GM12878 (cell line): ENCODE data around the gene UMAD1. TPM values are rescaled to one million over a fixed set of nuclear protein-coding genes. Genes with fewer than 3 reads are reported as not detected.

Source experiments
- ATAC-seq: fragments of 200-7000 bp; cut with Tn5 transposase; 3 replicates; pipeline ENCODE4 v1.9.1; 2020; ENCODE audit warnings: mild to moderate bottlenecking, moderate library complexity
- BruUV-seq: library from RNA; stranded (reverse); fragments of 400-500 nt; replicated peaks from 2 replicates; lab custom pipeline; 2021; lab: Mats Ljungman, UMichigan
- CTCF ChIA-PET: fragments of 300-600 bp; sonication (Branson Sonifier 250); formaldehyde crosslinking; extraction: SDS; loops from one replicate; lab custom pipeline; 2021; ENCODE audit warnings: inconsistent platforms; lab: Yijun Ruan, JAX
- POLR2A ChIA-PET: fragments of 350-600 bp; formaldehyde crosslinking; extraction: SDS; loops from one replicate; lab custom pipeline; 2021; ENCODE audit warnings: inconsistent platforms; lab: Charles Lee
- RAD21 ChIA-PET: fragments of 300-600 bp; sonication (Branson Sonifier 250); formaldehyde crosslinking; loops from one replicate; lab custom pipeline; 2023; ENCODE audit warnings: antibody characterized with exemption; ENCODE audit not compliant: unreplicated experiment; lab: Charles Lee
- SMC1A ChIA-PET: fragments of 300-600 bp; sonication (Branson Sonifier 250); formaldehyde crosslinking; loops from one replicate; lab custom pipeline; 2023; ENCODE audit not compliant: unreplicated experiment, uncharacterized antibody; lab: Charles Lee
- DNase-seq: peaks from one replicate; pipeline ENCODE4 v3.0.0-alpha.2; 2011; ENCODE audit warnings: low read depth, low spot score
- FAIRE-seq: peaks from 3 replicates; lab custom pipeline; 2011; peaks lifted over from hg19 to GRCh38; lab: Jason Lieb, UNC
- H2AFZ ChIP-seq: 2 replicates; pipeline ENCODE4 v1.6.0; 2011; ENCODE audit warnings: low read depth, low read length, control low read depth; ENCODE audit not compliant: control insufficient read depth
- H3K27ac ChIP-seq: 2 replicates; pipeline ENCODE4 v1.5.1; 2011; ENCODE audit warnings: control low read depth; ENCODE audit not compliant: control insufficient read depth, insufficient read depth
- H3K27me3 ChIP-seq, 2 experiments: replicated peaks in 1 of 2; 2 replicates each; pipeline versions ENCODE4 v1.6.0 to v1.6.1; 2011; ENCODE audit warnings: low read length in 1 of 2; ENCODE audit not compliant: control insufficient read depth in 2 of 2, insufficient read depth in 2 of 2
- H3K36me3 ChIP-seq, 2 experiments: 2 replicates each; pipeline ENCODE4 v1.5.1; 2011; ENCODE audit warnings: low read length in 1 of 2; ENCODE audit not compliant: control insufficient read depth in 2 of 2, insufficient read depth in 2 of 2
- H3K4me1 ChIP-seq: 2 replicates; pipeline ENCODE4 v1.6.1; 2011; ENCODE audit warnings: mild to moderate bottlenecking, low read length, moderate library complexity, mixed read lengths; ENCODE audit not compliant: control insufficient read depth, insufficient read depth
- H3K4me2 ChIP-seq: 2 replicates; pipeline ENCODE4 v1.6.0; 2011; ENCODE audit warnings: control low read depth; ENCODE audit not compliant: control insufficient read depth, insufficient read depth
- H3K4me3 ChIP-seq: fragments of 200-600 bp; sonication (generic); 2 replicates; pipeline ENCODE4 v1.5.1; 2016
- H3K79me2 ChIP-seq: 2 replicates; pipeline ENCODE4 v1.6.0; 2011; ENCODE audit warnings: low read length; ENCODE audit not compliant: control insufficient read depth, insufficient read depth
- H3K9ac ChIP-seq: 2 replicates; pipeline ENCODE4 v1.8.0; 2011; ENCODE audit warnings: low read length, control low read depth, mixed read lengths; ENCODE audit not compliant: control insufficient read depth, insufficient read depth
- H3K9me3 ChIP-seq: replicated peaks from 3 replicates; pipeline ENCODE4 v1.5.1; 2011; ENCODE audit warnings: mild to moderate bottlenecking, low read length; ENCODE audit not compliant: control insufficient read depth, insufficient read depth
- H4K20me1 ChIP-seq: 2 replicates; pipeline ENCODE4 v1.6.0; 2011; ENCODE audit not compliant: control insufficient read depth, insufficient read depth
- CBX3 ChIP-seq: fragments of 200-600 bp; sonication (generic); IDR thresholded peaks from 2 replicates; pipeline ENCODE4 v1.6.1; 2016; ENCODE audit warnings: low read depth, borderline replicate concordance
- HCFC1 ChIP-seq: fragments of 150-350 bp; IDR thresholded peaks from 2 replicates; pipeline ENCODE4 v1.6.1; 2014; ENCODE audit warnings: low read length
- MEF2B ChIP-seq: fragments of 450-650 bp; IDR thresholded peaks from 2 replicates; pipeline ENCODE4 v1.6.1; 2018; ENCODE audit warnings: mild to moderate bottlenecking, moderate library complexity; ENCODE audit not compliant: partially characterized antibody, poor library complexity, severe bottlenecking
- NFIC ChIP-seq: IDR thresholded peaks from 2 replicates; pipeline ENCODE4 v1.6.1; 2012; ENCODE audit warnings: low read depth, mild to moderate bottlenecking, inconsistent platforms, low read length, moderate library complexity
- RAD21 ChIP-seq: IDR thresholded peaks from 2 replicates; pipeline ENCODE4 v1.6.1; 2011; ENCODE audit warnings: mild to moderate bottlenecking, low read depth, low read length, moderate library complexity; ENCODE audit not compliant: insufficient read depth
- SMAD1 ChIP-seq: fragments of 450-650 bp; IDR thresholded peaks from 2 replicates; pipeline ENCODE4 v1.6.1; 2018; ENCODE audit warnings: mild to moderate bottlenecking, low read depth; ENCODE audit not compliant: partially characterized antibody
- SMAD5 ChIP-seq: IDR thresholded peaks from 2 replicates; pipeline ENCODE4 v1.6.1; 2016; ENCODE audit warnings: antibody characterized with exemption, low read depth
- USF1 ChIP-seq: IDR thresholded peaks from 2 replicates; pipeline ENCODE4 v1.6.1; 2011; ENCODE audit warnings: borderline replicate concordance, low read depth, mild to moderate bottlenecking, moderate library complexity, mixed read lengths, low read length; ENCODE audit not compliant: insufficient read depth; ENCODE audit errors: extremely low read length
- ZSCAN29 ChIP-seq: fragments of 450-650 bp; IDR thresholded peaks from 2 replicates; pipeline ENCODE4 v1.6.1; 2017; ENCODE audit warnings: mild to moderate bottlenecking, moderate library complexity
- WGBS: methylation state at CpG from one replicate; pipeline ENCODE4 v1.1.6; 2016; ENCODE audit warnings: low lambda C conversion rate; ENCODE audit not compliant: insufficient replicate concordance, insufficient coverage; ENCODE audit errors: missing lambda C conversion rate; 5-methylcytosine and 5-hydroxymethylcytosine counted together
- in situ Hi-C: fragments of 300-500 bp; cut with MboI; formaldehyde crosslinking; loops from 9 replicates; pipeline ENCODE4 v1.14.3; 2018; ENCODE audit warnings: mixed read lengths
- intact Hi-C: fragments of 100-400 bp; cut with micrococcal nuclease; formaldehyde crosslinking; loops from one replicate; pipeline ENCODE4 v1.14.2; 2022; ENCODE audit not compliant: unreplicated experiment
- polyA plus RNA-seq, 11 experiments: library from polyadenylated mRNA; depleted of rRNA in 4 of 11; unstranded in 6 of 11; stranded (reverse) in 5 of 11; fragments of >200 nt; fragmentation: Nextera tagmentation in 4 of 11; fragmentation: Illumina TruSeq in 1 of 11; extraction: Ambion mirVana in 4 of 11; extraction: Trizol in 1 of 11; gene quantifications; 1 replicate in 1 of 11; 2 replicates in 10 of 11; pipeline versions ENCODE4 v1.2.1 to v1.2.3, GENCODE V29; 2011 to 2016; ENCODE audit warnings: inconsistent platforms in 2 of 11, missing spikeins in 2 of 11, low read depth in 1 of 11
- total RNA-seq, 4 experiments: library from RNA; depleted of rRNA in 3 of 4; stranded (reverse); fragments of >200 nt in 3 of 4; fragmentation: Illumina TruSeq in 1 of 4; extraction: Trizol in 1 of 4; gene quantifications; 2 replicates each; pipeline versions ENCODE4 v1.2.1 to v1.2.3, GENCODE V29; 2013 to 2021

The UMAD1 gene
- total and polyA plus RNA-seq, 10 of the 15 experiments (the other 5 are each of a cell fraction or from before 2014, with no cell fraction given) = 6.0 to 28.6 (median 9.3) TPM

GRCh38 chr7:7703427-7703826 lies 62.9 kb downstream of the UMAD1 start (continued):
- TF ChIP-seq USF1 = no peak
- TF ChIP-seq CBX3 = no peak
- no peak for TF ChIP-seq SMAD1
- TF ChIP-seq RAD21 = no peak
- TF ChIP-seq SMAD5 = no peak
- no peak for TF ChIP-seq ZSCAN29
- no peak for TF ChIP-seq NFIC

- 95% methylated on average over 4 of the region's 4 CpGs for WGBS
- in situ Hi-C loops = no loop called here
- no peak for FAIRE-seq
- ChIA-PET POLR2A (interaction anchor here (0.6 to 2.9 kb wide), 3 partner anchors 9 to 266 kb away, joined by 3 to 14 read pairs (median 4); no protein-coding TSS in a partner anchor), RAD21 (interaction anchor here (1.0 kb wide), 1 partner anchor 23 kb away, joined by 3 read pairs; no protein-coding TSS in a partner anchor), SMC1A (interaction anchor here (0.6 to 1.0 kb wide), 2 partner anchors 23 to 45 kb away, joined by 3 read pairs; no protein-coding TSS in a partner anchor), CTCF (no interaction called here)
- Histone ChIP-seq H3K36me3 (no peaks in the 10 kb centered on the region), H3K27me3 (no peaks in the 10 kb centered on the region), H4K20me1 (no peaks in the 10 kb centered on the region), H3K4me3 (no peak overlapping the region), H3K27ac (no peak overlapping the region), H2AFZ (no peak overlapping the region), H3K4me2 (no peak overlapping the region), H3K79me2 (no peaks in the 10 kb centered on the region), H3K9ac (no peak overlapping the region), H3K9me3 (no peaks in the 10 kb centered on the region; the same call in 2 of the 3 replicates), H3K4me1 (peaks cover 18% of the 10 kb centered on the region; the same call in 1 of the 2 replicates)
- intact Hi-C loops = no loop called here
- no peak for ATAC-seq
- no TSS peak for BruUV-seq
- DNase-seq = no peak
- TF ChIP-seq MEF2B (no peak), HCFC1 (no peak)
Measured at GRCh38 chr7:7704867-7705266, 64.3 kb downstream of the UMAD1 start.
